HG02588 (cell line): ENCODE data around the gene CNIH1.

Experiments used
- ATAC-seq: cut with Tn5 transposase; IDR thresholded peaks from one replicate; pipeline ENCODE4 v1.9.1; 2021; ENCODE audit warnings: mild to moderate bottlenecking, moderate library complexity; ENCODE audit not compliant: unreplicated experiment

CNIH1 gene

GRCh38 chr14:54440873-54441868 lies at the start of gene CNIH1:
TSS of gene CNIH1 (minus strand) at chr14:54441374. CDS start at chr14:54441327, 47 bp downstream.
- peak; percentile 93 for ATAC-seq

GRCh38 chr14:54490445-54491175 lies 49.4 kb upstream of the CNIH1 start:
- no peak for ATAC-seq

DNA sequence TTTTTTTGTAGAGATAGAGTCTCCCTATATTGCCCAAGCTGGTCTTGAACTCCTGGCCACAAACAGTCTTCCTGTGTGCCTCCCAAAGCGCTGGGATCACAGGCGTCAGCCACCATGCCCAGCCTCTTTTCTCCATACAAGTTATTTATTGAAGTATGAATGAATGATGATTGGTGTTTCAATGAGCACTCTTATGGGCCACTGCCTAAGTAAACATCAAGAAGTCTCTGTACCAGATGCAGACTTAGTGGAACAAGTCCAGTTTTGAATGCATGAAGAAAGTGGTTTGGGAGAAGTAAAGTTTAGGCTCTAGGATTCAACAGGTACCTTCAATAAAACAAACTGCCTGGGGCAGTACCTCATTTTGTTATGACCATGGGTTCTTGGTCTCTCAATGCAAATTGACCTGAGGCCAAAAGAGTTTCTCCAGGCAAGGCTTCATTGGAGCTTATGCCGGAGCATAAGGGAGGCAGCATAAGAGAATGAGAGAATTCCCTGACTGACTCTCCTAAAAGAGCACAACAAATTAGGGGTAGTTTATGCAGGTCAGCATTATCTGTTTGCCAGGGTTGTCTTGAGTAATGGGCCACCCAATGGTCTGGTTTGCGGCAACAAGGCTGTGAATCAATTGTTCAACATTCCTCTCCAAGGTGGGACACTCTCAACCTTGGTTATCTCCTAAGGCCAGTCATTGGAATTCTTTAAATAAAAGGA lies 48.7 kb upstream of the CNIH1 start:
- ATAC-seq: no peak

- no peak for ATAC-seq
Observed at GRCh38 chr14:54489318-54489683, 48.1 kb upstream of the CNIH1 start.

DNA sequence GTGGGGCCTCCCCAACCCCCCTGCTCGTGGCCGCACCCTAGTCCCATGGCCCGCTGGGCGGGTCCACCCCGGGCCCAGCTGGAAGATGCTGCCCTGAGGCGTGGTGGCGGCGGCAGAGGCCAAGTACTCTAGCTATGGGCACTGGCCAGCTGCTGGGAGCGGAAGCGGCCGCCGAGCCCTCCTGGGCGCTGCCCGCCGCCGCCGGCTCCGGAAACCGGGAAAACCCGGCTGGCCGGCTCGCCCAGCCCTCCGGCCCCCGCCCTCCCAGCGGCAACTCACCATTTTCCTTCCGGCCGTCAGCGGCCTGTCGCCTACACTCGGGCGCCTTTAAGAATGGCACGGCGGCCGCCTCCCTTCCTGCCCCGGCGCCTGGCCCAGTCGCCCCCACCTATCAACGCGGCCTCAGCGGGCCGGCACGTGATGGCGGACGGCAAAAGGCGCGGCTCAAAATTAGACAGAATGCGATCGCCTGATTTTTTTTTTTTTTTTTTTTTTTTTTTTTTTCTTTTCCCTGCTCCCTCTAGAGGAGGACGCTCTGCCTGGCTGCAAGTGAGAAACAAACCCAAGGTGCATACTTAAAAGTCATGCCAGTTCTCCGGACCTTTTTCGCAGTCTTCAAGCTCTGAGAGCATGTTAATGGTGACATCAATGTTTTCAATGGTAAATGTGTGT lies 47.6 kb upstream of the CNIH1 start, which contains the start of gene GMFB:
Gene GMFB, minus strand, starts transcription at position 335 of the 672 bp plus-strand sequence. Its CDS starts 53 bp downstream, at position 282.
- peak; percentile 95 for ATAC-seq

DNA sequence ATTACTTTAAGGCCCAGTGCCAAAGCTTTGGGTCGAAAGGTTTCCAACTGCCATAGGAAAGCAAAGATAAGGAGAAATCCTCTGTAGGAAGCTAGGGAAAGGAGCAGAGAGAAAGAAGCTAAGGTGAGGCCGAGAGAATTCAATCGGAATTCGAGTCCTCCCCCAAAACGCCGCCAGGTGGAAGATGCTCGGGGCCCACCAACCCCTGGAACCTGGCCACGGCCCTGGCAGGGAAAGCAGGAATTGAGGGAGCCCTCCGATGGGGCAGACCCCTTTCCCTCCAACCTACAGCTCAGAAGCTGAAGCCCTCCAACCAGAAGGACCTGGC lies 47.1 kb upstream of the CNIH1 start:
- no peak for ATAC-seq

DNA sequence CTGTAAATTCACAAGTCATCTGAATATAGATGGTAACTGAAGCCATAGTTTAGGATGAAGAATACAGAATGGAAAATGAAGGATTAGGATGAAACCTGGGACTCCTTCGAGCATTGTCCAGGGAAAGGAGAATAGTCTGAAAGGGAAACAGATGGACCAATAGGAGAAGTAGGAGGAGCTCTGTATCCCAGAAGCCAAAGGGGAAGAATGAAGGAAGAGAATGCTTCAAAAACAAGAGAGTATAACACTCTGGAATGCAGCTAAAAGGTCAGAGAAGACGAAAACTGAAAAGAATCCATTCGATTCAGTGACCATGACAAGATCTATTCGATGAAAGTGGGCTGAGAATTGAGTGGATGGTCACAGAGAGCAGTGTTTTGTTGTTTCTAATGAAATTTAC lies 46.6 kb upstream of the CNIH1 start:
- no peak for ATAC-seq

DNA sequence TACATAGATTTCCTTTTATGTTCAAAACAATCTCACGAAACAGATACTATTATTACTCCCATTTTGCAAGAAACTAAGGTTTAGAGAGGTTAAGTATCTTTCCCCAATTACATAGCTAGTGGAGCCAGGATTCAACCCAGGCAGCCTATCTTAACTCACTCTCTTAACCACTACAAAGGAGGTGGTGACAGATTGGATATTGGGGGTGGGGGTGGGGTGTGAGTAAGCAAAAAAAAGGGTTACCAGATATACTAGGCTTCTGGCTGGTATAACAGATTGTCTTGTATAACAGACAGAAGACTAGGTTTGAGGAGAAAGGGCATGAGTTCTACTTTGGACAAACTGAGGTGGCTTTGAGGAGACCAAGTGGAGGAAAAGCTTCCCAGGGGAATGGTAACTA lies 45.5 kb upstream of the CNIH1 start:
- no peak for ATAC-seq

DNA sequence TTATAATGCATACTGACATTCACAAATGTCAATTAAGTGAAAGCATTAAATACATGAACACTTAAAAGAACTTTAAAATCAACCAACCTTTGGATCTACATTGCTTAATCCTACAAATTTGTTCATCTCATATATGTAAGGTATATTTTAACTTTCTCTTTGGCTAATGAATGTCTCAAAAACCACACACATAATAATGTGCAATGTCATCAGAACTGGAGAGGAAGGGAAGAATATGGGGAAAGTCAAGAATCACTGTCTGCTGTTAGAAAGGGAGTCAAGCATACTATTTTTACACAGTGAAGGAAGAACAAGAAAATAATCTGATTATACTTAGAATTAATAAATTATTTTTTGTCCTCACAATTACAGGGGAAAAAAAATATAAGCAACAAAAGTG lies 42.7 kb upstream of the CNIH1 start:
- no peak for ATAC-seq

- ATAC-seq: no peak
Observed at GRCh38 chr14:54483073-54483745, 42.0 kb upstream of the CNIH1 start.

GRCh38 chr14:54481695-54482094 lies 40.5 kb upstream of the CNIH1 start:
- ATAC-seq: no peak

GRCh38 chr14:54480830-54481562 lies 39.8 kb upstream of the CNIH1 start:
- no peak for ATAC-seq

- ATAC-seq: no peak
Observed at GRCh38 chr14:54478636-54479215, 37.6 kb upstream of the CNIH1 start.

GRCh38 chr14:54475911-54476310 lies 34.7 kb upstream of the CNIH1 start:
- ATAC-seq: no peak

GRCh38 chr14:54475187-54475899 lies 34.2 kb upstream of the CNIH1 start:
- no peak for ATAC-seq

- ATAC-seq: no peak
Observed at GRCh38 chr14:54474232-54474793, 33.1 kb upstream of the CNIH1 start.

- ATAC-seq: no peak
Observed at GRCh38 chr14:54472315-54472714, 31.1 kb upstream of the CNIH1 start.

GRCh38 chr14:54471641-54472040 lies 30.5 kb upstream of the CNIH1 start:
- ATAC-seq: no peak
